H9 (cell line): ENCODE data around the gene MAT2A. TPM values are rescaled to one million over a fixed set of nuclear protein-coding genes. Genes with fewer than 3 reads are reported as not detected.

Source experiments
- DNase-seq: peaks from one replicate; pipeline ENCODE4 v3.0.0-alpha.2; 2017
- H2AFZ ChIP-seq: one replicate; pipeline ENCODE4 v1.6.1; 2013; ENCODE audit warnings: mild to moderate bottlenecking, low read length, control low read depth, moderate library complexity
- H2AK5ac ChIP-seq: 2 replicates; pipeline ENCODE4 v1.6.1; 2013; ENCODE audit warnings: low read length, control low read depth, mixed read lengths; ENCODE audit not compliant: insufficient read length
- H2BK120ac ChIP-seq: one replicate; pipeline ENCODE4 v1.6.1; 2013; ENCODE audit warnings: low read depth, mild to moderate bottlenecking, low read length, control low read depth, inconsistent platforms; ENCODE audit not compliant: poor library complexity, severe bottlenecking
- H2BK12ac ChIP-seq: 2 replicates; pipeline ENCODE4 v1.6.1; 2013; ENCODE audit warnings: low read length, control low read depth, mixed read lengths, low read depth; ENCODE audit not compliant: insufficient read length
- H2BK15ac ChIP-seq: 2 replicates; pipeline ENCODE4 v1.6.1; 2013; ENCODE audit warnings: low read depth, low read length, control low read depth
- H2BK20ac ChIP-seq: one replicate; pipeline ENCODE4 v1.6.1; 2013; ENCODE audit warnings: low read depth, mild to moderate bottlenecking, low read length, control low read depth, inconsistent platforms; ENCODE audit not compliant: poor library complexity, severe bottlenecking
- H2BK5ac ChIP-seq: 2 replicates; pipeline ENCODE4 v1.6.1; 2013; ENCODE audit warnings: low read length, control low read depth, mixed read lengths; ENCODE audit not compliant: insufficient read length
- H3K14ac ChIP-seq: 2 replicates; pipeline ENCODE4 v1.6.1; 2013; ENCODE audit warnings: low read length, control low read depth; ENCODE audit not compliant: insufficient read depth
- H3K18ac ChIP-seq: 2 replicates; pipeline ENCODE4 v1.6.1; 2013; ENCODE audit warnings: low read depth, mild to moderate bottlenecking, mixed read lengths, low read length, control low read depth; ENCODE audit not compliant: insufficient read length
- H3K23ac ChIP-seq: 2 replicates; pipeline ENCODE4 v1.6.1; 2013; ENCODE audit warnings: low read length, control low read depth, mixed read lengths, low read depth; ENCODE audit not compliant: insufficient read length
- H3K23me2 ChIP-seq: 2 replicates; pipeline ENCODE4 v1.6.1; 2013; ENCODE audit warnings: low read depth, mild to moderate bottlenecking, mixed read lengths, low read length, control low read depth; ENCODE audit not compliant: insufficient read length, poor library complexity, severe bottlenecking
- H3K27ac ChIP-seq: 2 replicates; pipeline ENCODE4 v1.5.1; 2013; ENCODE audit warnings: low read length, control low read depth, mixed read lengths, low read depth; ENCODE audit not compliant: insufficient read length
- H3K27me3 ChIP-seq: 2 replicates; pipeline ENCODE4 v1.6.1; 2013; ENCODE audit warnings: low read length, control low read depth, inconsistent platforms; ENCODE audit not compliant: insufficient read depth
- H3K4ac ChIP-seq: 2 replicates; pipeline ENCODE4 v1.6.1; 2013; ENCODE audit warnings: low read depth, mild to moderate bottlenecking, control low read depth, inconsistent platforms, low read length, moderate library complexity
- H3K4me1 ChIP-seq: 2 replicates; pipeline ENCODE4 v1.6.1; 2013; ENCODE audit warnings: low read length, control low read depth, inconsistent platforms; ENCODE audit not compliant: insufficient read depth
- H3K4me2 ChIP-seq: 2 replicates; pipeline ENCODE4 v1.6.1; 2013; ENCODE audit warnings: low read length, control low read depth, mixed read lengths; ENCODE audit not compliant: insufficient read length, insufficient read depth
- H3K56ac ChIP-seq: 2 replicates; pipeline ENCODE4 v1.6.1; 2013; ENCODE audit warnings: low read depth, mild to moderate bottlenecking, mixed read lengths, low read length, control low read depth; ENCODE audit not compliant: insufficient read length
- H3K79me1 ChIP-seq: 2 replicates; pipeline ENCODE4 v1.6.1; 2013; ENCODE audit warnings: low read depth, mild to moderate bottlenecking, moderate library complexity, low read length, control low read depth, inconsistent platforms; ENCODE audit not compliant: insufficient read depth, poor library complexity, severe bottlenecking
- H3K79me2 ChIP-seq: 2 replicates; pipeline ENCODE4 v1.6.1; 2013; ENCODE audit warnings: low read length, control low read depth, inconsistent platforms; ENCODE audit not compliant: insufficient read depth
- H3K9ac ChIP-seq: 2 replicates; pipeline ENCODE4 v1.6.1; 2013; ENCODE audit warnings: low read length, control low read depth, mixed read lengths; ENCODE audit not compliant: insufficient read length; ENCODE audit errors: extremely low read depth
- H3K9me3 ChIP-seq: one replicate; pipeline ENCODE4 v1.6.1; 2013; ENCODE audit warnings: low read depth, low read length, inconsistent platforms; ENCODE audit not compliant: control insufficient read depth
- H3T11ph ChIP-seq: one replicate; pipeline ENCODE4 v1.6.1; 2013; ENCODE audit warnings: mild to moderate bottlenecking, low read length, control low read depth, inconsistent platforms
- H4K20me1 ChIP-seq: one replicate; pipeline ENCODE4 v1.6.1; 2013; ENCODE audit not compliant: control insufficient read depth, insufficient read length, insufficient read depth
- H4K5ac ChIP-seq: 2 replicates; pipeline ENCODE4 v1.6.1; 2013; ENCODE audit warnings: low read depth, mild to moderate bottlenecking, mixed read lengths, low read length, control low read depth; ENCODE audit not compliant: insufficient read length
- H4K8ac ChIP-seq: replicated peaks from 2 replicates; pipeline ENCODE4 v1.6.1; 2013; ENCODE audit warnings: low read length, control low read depth, mixed read lengths, low read depth; ENCODE audit not compliant: insufficient read length
- H4K91ac ChIP-seq: 2 replicates; pipeline ENCODE4 v1.6.1; 2013; ENCODE audit warnings: low read depth, mild to moderate bottlenecking, moderate library complexity, mixed read lengths, low read length, control low read depth; ENCODE audit not compliant: insufficient read length
- H3K27ac Mint-ChIP-seq, 3 experiments: 2 replicates in 2 of 3; 3 replicates in 1 of 3; pipeline ENCODE4 v1.8.0; 2020 to 2021; ENCODE audit warnings: mixed read lengths in 3 of 3, mild to moderate bottlenecking in 1 of 3, moderate library complexity in 1 of 3
- H3K27me3 Mint-ChIP-seq: 2 replicates; pipeline ENCODE4 v1.8.0; 2021; ENCODE audit warnings: low read depth, mild to moderate bottlenecking, moderate library complexity, mixed read lengths
- H3K36me3 Mint-ChIP-seq, 3 experiments: 2 replicates in 2 of 3; 3 replicates in 1 of 3; pipeline ENCODE4 v1.8.0; 2020 to 2021; ENCODE audit warnings: low read depth in 3 of 3, mixed read lengths in 3 of 3; ENCODE audit not compliant: insufficient read depth in 1 of 3
- H3K4me1 Mint-ChIP-seq, 2 experiments: 2 replicates each; pipeline ENCODE4 v1.8.0; 2020; ENCODE audit warnings: mixed read lengths in 2 of 2
- H3K4me3 Mint-ChIP-seq, 2 experiments: 2 replicates in 1 of 2; 3 replicates in 1 of 2; pipeline ENCODE4 v1.8.0; 2020 to 2021; ENCODE audit warnings: mild to moderate bottlenecking in 2 of 2, mixed read lengths in 2 of 2, moderate library complexity in 1 of 2
- H3K9me3 Mint-ChIP-seq, 2 experiments: 2 replicates in 1 of 2; 3 replicates in 1 of 2; pipeline ENCODE4 v1.8.0; 2020; ENCODE audit warnings: mild to moderate bottlenecking in 2 of 2, mixed read lengths in 2 of 2, moderate library complexity in 1 of 2
- CTCF ChIP-seq: fragments of 200-600 bp; sonication (generic); conservative IDR thresholded peaks from 3 replicates; pipeline ENCODE4 v1.8.0; 2021; ENCODE audit warnings: antibody characterized with exemption, mild to moderate bottlenecking
- WGBS: extraction: QIAGEN DNeasy Blood & Tissue Kit; methylation state at CpG from one replicate; pipeline ENCODE4 v1.1.7; 2013; ENCODE audit warnings: missing lambda C conversion rate, low lambda C conversion rate, mixed read lengths; ENCODE audit not compliant: insufficient read length; ENCODE audit errors: extremely low coverage; 5-methylcytosine and 5-hydroxymethylcytosine counted together
- total RNA-seq: library from RNA; stranded (reverse); gene quantifications from 2 replicates; pipeline ENCODE4 v1.2.1, GENCODE V29; 2021

Gene MAT2A
- total RNA-seq, 1 experiment from 2014 or later: 459 TPM

- Histone ChIP-seq H3T11ph (no peak overlapping the region), H3K4me1 (no peaks in the 10 kb centered on the region; the same call in 1 of the 2 replicates), H2AK5ac (no peak overlapping the region), H4K5ac (no peak overlapping the region), H4K20me1 (no peaks in the 10 kb centered on the region), H3K79me2 (no peaks in the 10 kb centered on the region), H2AFZ (no peak overlapping the region), H3K18ac (no peak overlapping the region), H4K8ac (no peak overlapping the region), H2BK5ac (no peak overlapping the region), H3K4ac (no peak overlapping the region), H3K23me2 (peaks cover 7% of the 10 kb centered on the region), H3K9me3 (no peaks in the 10 kb centered on the region), H2BK15ac (no peak overlapping the region), H3K4me2 (peak overlapping the region; percentile 48), H3K14ac (no peak overlapping the region), H3K9ac (no peak overlapping the region), H3K79me1 (no peaks in the 10 kb centered on the region), H3K56ac (no peak overlapping the region), H3K27ac (no peak overlapping the region), H2BK120ac (no peak overlapping the region), H3K23ac (no peak overlapping the region), H2BK12ac (no peak overlapping the region), H2BK20ac (no peak overlapping the region), H3K27me3 (peaks cover 5% of the 10 kb centered on the region; the same call in 1 of the 2 replicates), H4K91ac (no peak overlapping the region)
- no CpG with 5 or more reads among the region's 16 CpGs for WGBS
- H3K4me3 Mint-ChIP-seq: peak overlapping the region in 1 of 2 experiments; percentile 17; a peak in 1 of 5 replicates
- H3K9me3 Mint-ChIP-seq: no peaks in the 10 kb centered on the region; a peak in 1 of 5 replicates
- no peak overlapping the region for H3K27ac Mint-ChIP-seq
- H3K4me1 Mint-ChIP-seq: peaks cover 8 to 11% of the 10 kb centered on the region in 2 experiments
- DNase-seq: no peak
- no peaks in the 10 kb centered on the region; a peak in 2 of 7 replicates for H3K36me3 Mint-ChIP-seq
- peaks cover 18% of the 10 kb centered on the region for H3K27me3 Mint-ChIP-seq
- no peak for TF ChIP-seq CTCF
Observed at GRCh38 chr2:85583667-85584353, 44.8 kb downstream of the MAT2A start.
